Right atrium auricular region (tissue), 2 donors: ENCODE results near the gene PRRC2B. TPM values are rescaled to one million over a fixed set of nuclear protein-coding genes. Genes with fewer than 3 reads are reported as not detected.
A peak's percentile ranks its signal among the peaks of the same experiment; 100 is the strongest.

Experiments
- DNase-seq: peaks from one replicate; pipeline ENCODE4 v3.0.0-alpha.2; 2019; ENCODE audit warnings: low spot score
- H3K27ac ChIP-seq, 2 donors: fragments of 200-600 bp; sonication (generic); 1 replicate in 1 of 2; 2 replicates in 1 of 2; pipeline ENCODE4 v1.5.1; 2016 to 2019
- H3K27me3 ChIP-seq, 2 donors: fragments of 200-600 bp; sonication (generic); one replicate each; pipeline versions ENCODE4 v1.5.1 to v1.6.0; 2017 to 2019
- H3K36me3 ChIP-seq: fragments of 200-600 bp; sonication (generic); one replicate; pipeline ENCODE4 v1.5.1; 2016
- H3K4me1 ChIP-seq, 2 donors: fragments of 200-600 bp; sonication (generic); one replicate each; pipeline versions ENCODE4 v1.5.1 to v1.6.0; 2017 to 2019
- H3K4me3 ChIP-seq, 2 donors: fragments of 200-600 bp; sonication (generic); 1 replicate in 1 of 2; 2 replicates in 1 of 2; pipeline ENCODE4 v1.5.1; 2017 to 2019; ENCODE audit warnings: mild to moderate bottlenecking in 1 of 2, moderate library complexity in 1 of 2
- H3K9me3 ChIP-seq, 2 donors: fragments of 200-600 bp; sonication (generic); one replicate each; pipeline ENCODE4 v1.5.1; 2019
- CTCF ChIP-seq, 2 donors: fragments of 200-600 bp; sonication (generic); IDR thresholded peaks; one replicate each; pipeline ENCODE4 v1.5.1; 2019; ENCODE audit warnings: antibody characterized with exemption in 2 of 2
- total RNA-seq, 2 donors: library from RNA; depleted of rRNA; stranded (reverse); fragments of >200 nt; gene quantifications; one replicate each; pipeline ENCODE4 v1.1.0, GENCODE V29; 2016

The PRRC2B gene
- total RNA-seq, 2 donors from 2014 or later: 76.7 to 120 TPM

GRCh38 chr9:131528186-131528585 lies 134.3 kb downstream of the PRRC2B start:
- no peak for DNase-seq
- no peaks in the 10 kb centered on the region for H3K27me3 ChIP-seq
- peaks cover 0 to 21% of the 10 kb centered on the region in 2 donors for H3K4me1 ChIP-seq
- H3K4me3 ChIP-seq: no peak overlapping the region
- H3K36me3 ChIP-seq: peaks cover 62% of the 10 kb centered on the region
- no peaks in the 10 kb centered on the region for H3K9me3 ChIP-seq
- TF ChIP-seq CTCF (IDR thresholded peaks at IDR 0.05): no peak
- H3K27ac ChIP-seq: no peak overlapping the region

GRCh38 chr9:131528886-131529505 lies 135.1 kb downstream of the PRRC2B start:
- TF ChIP-seq CTCF (IDR thresholded peaks at IDR 0.05): no peak
- Histone ChIP-seq H3K9me3 (no peaks in the 10 kb centered on the region), H3K27me3 (no peaks in the 10 kb centered on the region), H3K4me1 (peaks cover 0 to 21% of the 10 kb centered on the region in 2 donors), H3K4me3 (no peak overlapping the region), H3K27ac (no peak overlapping the region), H3K36me3 (peaks cover 54% of the 10 kb centered on the region)
- no peak for DNase-seq

- H3K4me1 ChIP-seq: peaks cover 0 to 21% of the 10 kb centered on the region in 2 donors
- TF ChIP-seq CTCF (IDR thresholded peaks at IDR 0.05): no peak
- H3K27ac ChIP-seq: peak overlapping the region; percentile 78 to 84
- H3K36me3 ChIP-seq: peaks cover 46% of the 10 kb centered on the region
- peak overlapping the region; percentile 90 to 100 for H3K4me3 ChIP-seq
- no peaks in the 10 kb centered on the region for H3K9me3 ChIP-seq
- no peak for DNase-seq
- H3K27me3 ChIP-seq: no peaks in the 10 kb centered on the region
Measured at GRCh38 chr9:131529597-131530545, 136.0 kb downstream of the PRRC2B start.

- Histone ChIP-seq H3K27me3 (no peaks in the 10 kb centered on the region), H3K4me1 (peaks cover 0 to 21% of the 10 kb centered on the region in 2 donors), H3K4me3 (peak overlapping the region; percentile 90 to 100), H3K27ac (peak overlapping the region; percentile 78 to 84), H3K36me3 (peaks cover 40% of the 10 kb centered on the region), H3K9me3 (no peaks in the 10 kb centered on the region)
- DNase-seq: no peak
- peak in 1 of 2 donors; percentile 39 for TF ChIP-seq CTCF (IDR thresholded peaks at IDR 0.05)
Measured at GRCh38 chr9:131530546-131530919, 136.6 kb downstream of the PRRC2B start.

- peak; percentile 70 for DNase-seq
- no peaks in the 10 kb centered on the region for H3K27me3 ChIP-seq
Measured at GRCh38 chr9:131530920-131531832, 137.3 kb downstream of the PRRC2B start, which contains the start of gene UCK1. TSS of gene UCK1 (minus strand) at chr9:131531263. CDS start at chr9:131531174, 89 bp downstream.

More at GRCh38 chr9:131530920-131531832, 137.3 kb downstream of the PRRC2B start, which contains the start of gene UCK1:
- Histone ChIP-seq H3K4me1 (peaks cover 0 to 17% of the 10 kb centered on the region in 2 donors), H3K27ac (peak within 1 kb of the TSS; percentile 78 to 84), H3K4me3 (peak within 1 kb of the TSS; percentile 90 to 100), H3K36me3 (peaks cover 33% of the 10 kb centered on the region), H3K9me3 (no peaks in the 10 kb centered on the region)
- peak in 1 of 2 donors; percentile 6 for TF ChIP-seq CTCF (IDR thresholded peaks at IDR 0.05)
